Lower leg skin (tissue), 4 donors: ENCODE results near the gene OSBPL7. TPM values are rescaled to one million over a fixed set of nuclear protein-coding genes. Genes with fewer than 3 reads are reported as not detected.

ENCODE experiments used
- DNase-seq, 2 donors: peaks; one replicate each; pipeline ENCODE4 v3.0.0-alpha.2; 2019; ENCODE audit warnings: low spot score in 2 of 2
- H3K4me3 ChIP-seq: fragments of 200-600 bp; sonication (generic); 2 replicates; pipeline ENCODE4 v1.5.1; 2017; ENCODE audit warnings: mild to moderate bottlenecking, low read depth; ENCODE audit not compliant: poor library complexity, severe bottlenecking
- POLR2A ChIP-seq, 2 donors: fragments of 450-650 bp; IDR thresholded peaks; one replicate each; pipeline ENCODE4 v1.6.1; 2016 to 2017; ENCODE audit warnings: antibody characterized with exemption in 2 of 2, mild to moderate bottlenecking in 1 of 2, moderate library complexity in 1 of 2
- WGBS, 2 donors: methylation state at CpG; one replicate each; pipeline ENCODE4 v1.1.5; 2018; 5-methylcytosine and 5-hydroxymethylcytosine counted together
- intact Hi-C: fragments of 100-400 bp; cut with DNase I; formaldehyde crosslinking; loops from one replicate; pipeline ENCODE4 v1.15.0; 2023; ENCODE audit warnings: low total_unique reads
- total RNA-seq, 4 donors: library from RNA; depleted of rRNA; stranded (reverse); fragments of >200 nt; gene quantifications; one replicate each; pipeline ENCODE4 v1.1.0, GENCODE V29; 2016
- TF ChIP-seq, protein P1 (sequence below), 3 donors: fragments of 450-650 bp; IDR thresholded peaks; one replicate each; pipeline ENCODE4 v1.5.1; 2016; ENCODE audit warnings: antibody characterized with exemption in 3 of 3, mild to moderate bottlenecking in 3 of 3, moderate library complexity in 2 of 3

Gene OSBPL7
- total RNA-seq, 4 donors from 2014 or later = 1.1 to 8.4 (median 1.8) TPM

DNA sequence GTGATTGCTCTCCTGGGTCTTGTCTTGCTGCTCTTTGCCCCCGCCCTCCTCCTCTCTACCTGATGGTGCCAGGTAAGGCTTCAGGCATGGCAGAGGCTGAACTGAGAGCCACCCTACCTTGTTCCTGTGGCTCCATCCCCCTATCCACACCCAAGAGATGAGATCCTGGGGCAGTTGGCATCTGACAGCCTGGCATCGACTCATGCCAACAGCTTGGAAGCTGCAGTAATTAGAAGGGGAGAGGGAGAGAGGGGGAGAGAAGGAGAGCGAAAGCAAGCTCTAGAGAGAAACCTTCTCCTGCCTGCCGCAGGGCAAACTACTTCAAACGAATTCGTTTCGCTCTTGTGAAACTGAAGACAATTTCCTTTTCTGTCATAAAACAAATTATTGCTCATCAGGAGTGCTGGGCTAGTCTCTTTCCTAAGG lies 43.2 kb upstream of the OSBPL7 start:
- no peak for DNase-seq
- no peak for TF ChIP-seq POLR2A (IDR thresholded peaks at IDR 0.05)
- TF ChIP-seq, protein P1, sequence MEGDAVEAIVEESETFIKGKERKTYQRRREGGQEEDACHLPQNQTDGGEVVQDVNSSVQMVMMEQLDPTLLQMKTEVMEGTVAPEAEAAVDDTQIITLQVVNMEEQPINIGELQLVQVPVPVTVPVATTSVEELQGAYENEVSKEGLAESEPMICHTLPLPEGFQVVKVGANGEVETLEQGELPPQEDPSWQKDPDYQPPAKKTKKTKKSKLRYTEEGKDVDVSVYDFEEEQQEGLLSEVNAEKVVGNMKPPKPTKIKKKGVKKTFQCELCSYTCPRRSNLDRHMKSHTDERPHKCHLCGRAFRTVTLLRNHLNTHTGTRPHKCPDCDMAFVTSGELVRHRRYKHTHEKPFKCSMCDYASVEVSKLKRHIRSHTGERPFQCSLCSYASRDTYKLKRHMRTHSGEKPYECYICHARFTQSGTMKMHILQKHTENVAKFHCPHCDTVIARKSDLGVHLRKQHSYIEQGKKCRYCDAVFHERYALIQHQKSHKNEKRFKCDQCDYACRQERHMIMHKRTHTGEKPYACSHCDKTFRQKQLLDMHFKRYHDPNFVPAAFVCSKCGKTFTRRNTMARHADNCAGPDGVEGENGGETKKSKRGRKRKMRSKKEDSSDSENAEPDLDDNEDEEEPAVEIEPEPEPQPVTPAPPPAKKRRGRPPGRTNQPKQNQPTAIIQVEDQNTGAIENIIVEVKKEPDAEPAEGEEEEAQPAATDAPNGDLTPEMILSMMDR (IDR thresholded peaks at IDR 0.05) = no peak
- intact Hi-C loops = no loop called here
- no peak overlapping the region for H3K4me3 ChIP-seq
- 21 to 25% methylated on average over 7 of the region's 7 CpGs for WGBS, 2 donors

DNA sequence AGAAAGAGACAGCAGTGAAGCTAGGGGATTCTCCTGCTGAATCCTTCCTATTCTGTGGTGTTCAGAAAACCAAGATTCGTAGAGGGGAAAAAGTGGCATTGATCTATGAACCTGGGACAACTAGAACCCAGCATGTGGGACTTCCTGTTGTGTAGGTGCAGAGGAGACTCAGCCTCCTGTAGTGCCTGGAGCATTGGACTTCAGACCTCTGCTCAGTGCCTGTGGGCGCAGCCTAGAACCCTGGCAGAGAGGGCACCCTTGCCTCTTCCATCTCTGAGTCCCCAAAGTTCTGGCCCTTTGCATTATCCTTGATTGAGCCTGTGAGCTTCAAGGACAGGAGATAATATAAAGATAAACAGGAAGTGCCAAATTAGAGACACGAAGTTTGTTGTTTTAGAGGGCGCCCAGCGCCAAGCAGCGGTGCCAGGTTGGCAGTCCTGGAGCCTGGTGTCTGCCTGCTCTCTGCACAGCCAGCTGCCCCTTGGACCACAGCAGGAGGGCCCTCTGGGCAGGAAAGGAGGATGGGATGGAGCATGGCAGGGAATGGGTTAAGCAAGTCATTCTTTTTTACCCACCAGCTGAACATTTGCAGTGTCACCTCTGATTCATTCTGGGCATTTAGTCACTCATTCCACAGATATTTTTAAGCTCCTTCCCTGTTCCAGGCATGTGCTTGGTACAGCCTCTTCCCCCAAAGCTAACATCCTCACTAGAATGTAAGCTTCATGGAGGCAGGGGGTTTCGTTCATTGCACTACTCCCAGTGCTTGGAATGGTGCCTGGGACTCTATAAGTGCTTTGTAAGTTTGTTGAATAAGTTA lies 41.2 kb upstream of the OSBPL7 start:
- intact Hi-C loops = no loop called here

DNA sequence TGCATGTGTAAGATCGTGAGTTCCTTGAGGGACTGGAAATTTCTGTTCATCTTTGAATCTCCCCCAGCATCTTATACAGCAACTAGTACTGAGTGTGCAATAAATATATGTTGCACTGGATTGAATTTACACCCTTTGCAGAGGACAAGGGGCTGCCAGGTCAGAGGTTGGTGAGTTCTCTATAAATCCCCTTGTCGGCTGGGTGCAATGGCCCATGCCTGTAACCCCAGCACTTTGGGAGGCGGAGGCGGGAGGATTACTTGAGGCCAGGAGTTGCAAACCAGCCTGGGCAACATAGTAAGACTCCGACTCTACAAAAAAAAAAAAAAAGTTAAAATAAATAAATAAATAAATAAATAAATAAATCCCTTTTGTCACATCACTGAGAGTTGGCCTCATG lies 38.8 kb upstream of the OSBPL7 start:
- H3K4me3 ChIP-seq = no peak overlapping the region
- intact Hi-C loops = no loop called here
- 81 to 89% methylated on average over 5 of the region's 5 CpGs for WGBS, 2 donors
- no peak for DNase-seq
- no peak for TF ChIP-seq POLR2A (IDR thresholded peaks at IDR 0.05)
- TF ChIP-seq, protein P1 (IDR thresholded peaks at IDR 0.05) = no peak

More for the DNA sequence above, 41.2 kb upstream of the OSBPL7 start:
- no peak for TF ChIP-seq POLR2A (IDR thresholded peaks at IDR 0.05)
- TF ChIP-seq, protein P1 (IDR thresholded peaks at IDR 0.05) = no peak
- 50 to 64% methylated on average over 7 of the region's 7 CpGs for WGBS, 2 donors
- H3K4me3 ChIP-seq = no peak overlapping the region
- no peak for DNase-seq

DNA sequence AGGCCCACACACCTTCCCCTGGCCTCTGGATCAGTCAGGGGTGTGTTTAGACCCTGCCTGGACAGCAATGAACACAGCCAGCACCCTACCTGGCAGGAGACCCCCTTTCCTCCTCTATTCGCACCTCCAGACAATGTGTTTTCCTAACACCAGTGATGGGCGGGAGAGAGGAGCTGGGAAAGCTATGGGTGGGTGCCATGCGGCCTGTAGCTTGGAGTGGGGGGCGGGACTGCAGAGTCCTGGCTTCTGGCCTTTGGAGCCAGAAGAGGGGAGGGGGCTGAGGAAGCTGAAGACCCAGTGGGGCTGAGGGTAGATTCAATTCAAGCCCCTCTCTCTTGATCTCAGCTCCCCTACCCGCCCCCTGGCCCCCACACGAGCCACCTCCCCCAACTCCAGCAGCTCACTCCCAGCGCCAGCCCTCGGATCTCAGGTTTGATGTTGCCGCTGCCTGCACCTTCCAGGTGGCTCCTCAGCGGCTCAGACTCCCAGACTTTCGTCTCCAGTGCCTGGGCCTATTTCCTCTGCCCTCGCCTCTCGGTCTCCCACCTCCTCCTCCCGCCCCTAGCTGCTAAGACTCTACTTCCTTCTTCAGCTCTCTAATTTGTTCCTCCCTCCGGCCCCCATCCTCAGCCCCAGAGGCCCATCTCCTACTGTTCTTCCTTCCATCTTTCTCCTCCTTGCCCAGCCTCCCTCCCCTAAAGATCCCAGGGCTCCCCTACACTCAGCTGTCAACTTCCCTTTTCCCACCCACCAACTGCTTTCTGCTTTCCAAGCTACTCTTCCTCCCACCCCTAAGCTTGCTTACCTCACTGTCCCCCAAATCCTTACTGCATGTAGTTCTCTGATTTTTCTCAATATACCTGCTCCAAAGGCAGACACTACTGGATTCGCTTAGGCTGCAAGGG lies 36.2 kb upstream of the OSBPL7 start:
- no peak for DNase-seq
- 77 to 78% methylated on average over 16 of the region's 16 CpGs for WGBS, 2 donors
- no peak overlapping the region for H3K4me3 ChIP-seq
- intact Hi-C loops = no loop called here
- no peak for TF ChIP-seq POLR2A (IDR thresholded peaks at IDR 0.05)
- TF ChIP-seq, protein P1 (IDR thresholded peaks at IDR 0.05) = no peak

DNA sequence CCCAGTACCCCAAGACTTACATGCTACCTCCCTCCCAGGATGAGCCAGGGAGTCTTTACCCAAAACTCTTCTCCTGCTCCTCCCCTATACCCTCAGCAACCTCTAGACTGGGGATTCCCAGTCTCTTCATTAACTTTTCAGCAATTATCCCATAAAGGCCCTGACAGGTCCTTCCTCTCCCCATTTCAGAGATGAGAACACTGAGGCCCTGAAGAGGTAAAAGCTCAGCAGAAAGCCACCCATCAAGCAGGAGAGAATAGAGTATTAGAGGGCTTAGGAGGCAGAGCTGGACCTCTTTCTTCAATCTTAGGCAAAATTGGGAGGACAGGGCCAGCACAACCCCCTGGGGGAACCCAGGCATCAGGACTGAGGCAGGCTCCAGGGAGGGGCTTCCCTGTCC lies 35.2 kb upstream of the OSBPL7 start:
- intact Hi-C loops = no loop called here
- no peak for TF ChIP-seq POLR2A (IDR thresholded peaks at IDR 0.05)
- TF ChIP-seq, protein P1 (IDR thresholded peaks at IDR 0.05) = no peak
- DNase-seq = no peak
- H3K4me3 ChIP-seq = no peak overlapping the region
